K562 (cell line): Measurements from ENCODE around the gene LRP10. TPM values are rescaled to one million over a fixed set of nuclear protein-coding genes. Genes with fewer than 3 reads are reported as not detected.

Experiments
- BHLHE40 ChIP-seq: IDR thresholded peaks from 2 replicates; pipeline ENCODE4 v1.6.1; 2011; ENCODE audit warnings: low read length, improper control_type of control experiment
- CBFB ChIP-seq: sonication (generic); formaldehyde crosslinking; IDR thresholded peaks from 2 replicates; pipeline ENCODE4 v1.4.0; 2020; ENCODE audit warnings: mild to moderate bottlenecking, missing genetic modification reagents
- DNMT1 ChIP-seq: fragments of 450-650 bp; IDR thresholded peaks from 2 replicates; pipeline ENCODE4 v1.6.1; 2016; ENCODE audit warnings: antibody characterized with exemption, mild to moderate bottlenecking
- HNRNPUL1 ChIP-seq: fragments of 200-400 bp; formaldehyde crosslinking; IDR thresholded peaks from 2 replicates; pipeline ENCODE4 v1.6.1; 2017; ENCODE audit warnings: low read length
- JUNB ChIP-seq: fragments of 450-650 bp; formaldehyde crosslinking; conservative IDR thresholded peaks from 2 replicates; pipeline ENCODE4 v1.4.0; 2020; ENCODE audit warnings: mild to moderate bottlenecking
- KLF16 ChIP-seq: IDR thresholded peaks from 2 replicates; pipeline ENCODE4 v1.6.1; 2016; ENCODE audit warnings: antibody characterized with exemption
- MBD2 ChIP-seq: sonication (generic); IDR thresholded peaks from 2 replicates; pipeline ENCODE4 v1.6.1; 2016; ENCODE audit warnings: low read depth, borderline replicate concordance
- MCM5 ChIP-seq: fragments of 450-650 bp; IDR thresholded peaks from 2 replicates; pipeline ENCODE4 v1.6.1; 2016; ENCODE audit warnings: low read depth
- PCBP2 ChIP-seq: fragments of 200-400 bp; formaldehyde crosslinking; IDR thresholded peaks from 2 replicates; pipeline ENCODE4 v1.6.1; 2018; ENCODE audit warnings: low read length, low read depth, mild to moderate bottlenecking, moderate library complexity; ENCODE audit not compliant: poor library complexity, severe bottlenecking
- PHF20 ChIP-seq: fragments of 450-650 bp; IDR thresholded peaks from 2 replicates; pipeline ENCODE4 v1.6.1; 2018; ENCODE audit not compliant: partially characterized antibody
- PTBP1 ChIP-seq: fragments of 200-400 bp; formaldehyde crosslinking; IDR thresholded peaks from 2 replicates; pipeline ENCODE4 v1.6.1; 2017; ENCODE audit warnings: low read depth, low read length
- ZNF507 ChIP-seq: conservative IDR thresholded peaks from 2 replicates; pipeline ENCODE4 v1.6.1; 2017; ENCODE audit warnings: missing genetic modification characterization, missing compliant biosample characterization
- ZNF778 ChIP-seq: fragments of 450-650 bp; formaldehyde crosslinking; IDR thresholded peaks from 2 replicates; pipeline ENCODE4 v1.4.0; 2020; ENCODE audit warnings: mild to moderate bottlenecking, moderate library complexity
- polyA plus RNA-seq, 8 experiments: library from polyadenylated mRNA; depleted of rRNA in 4 of 8; stranded (reverse) in 5 of 8; unstranded in 3 of 8; fragments of >200 nt; fragmentation: Nextera tagmentation in 2 of 8; fragmentation: Illumina TruSeq in 1 of 8; extraction: Ambion mirVana in 2 of 8; extraction: Trizol in 1 of 8; gene quantifications; 2 replicates each; pipeline versions ENCODE4 v1.2.1 to v1.2.3, GENCODE V29; 2011 to 2014; ENCODE audit warnings: inconsistent platforms in 1 of 8, missing spikeins in 1 of 8
- total RNA-seq, 7 experiments: library from RNA; depleted of rRNA in 6 of 7; stranded (reverse); fragments of >200 nt in 6 of 7; fragmentation: Illumina TruSeq in 2 of 7; extraction: Trizol in 2 of 7; gene quantifications; 2 replicates each; pipeline versions ENCODE4 v1.2.1 to v1.2.3, GENCODE V29; 2011 to 2021; ENCODE audit warnings: low replicate concordance in 1 of 7
- TF ChIP-seq, protein P1 (sequence below): fragments of 450-650 bp; IDR thresholded peaks from 2 replicates; pipeline ENCODE4 v1.6.1; 2016; ENCODE audit warnings: low read depth
- TF ChIP-seq, protein P2 (sequence below): fragments of 250-450 bp; sonication (Bioruptor Pico); IDR thresholded peaks from 2 replicates; pipeline ENCODE4 v1.9.0; 2021; ENCODE audit warnings: mild to moderate bottlenecking
- TF ChIP-seq, protein P3 (sequence below), 3 experiments: IDR thresholded peaks in 2 of 3; conservative IDR thresholded peaks in 1 of 3; 2 replicates each; pipeline ENCODE4 v1.5.1; 2011 to 2012; ENCODE audit warnings: low read length in 3 of 3, mild to moderate bottlenecking in 3 of 3, control low read depth in 2 of 3, improper control_type of control experiment in 1 of 3, inconsistent platforms in 1 of 3, low read depth in 1 of 3, mixed read lengths in 1 of 3, moderate library complexity in 1 of 3; ENCODE audit not compliant: insufficient read depth in 2 of 3

The LRP10 gene
- total and polyA plus RNA-seq, 9 of the 15 experiments (the other 6 are each of a cell fraction or from before 2014, with no cell fraction given) = 1.3 to 45.5 (median 10.9) TPM

DNA sequence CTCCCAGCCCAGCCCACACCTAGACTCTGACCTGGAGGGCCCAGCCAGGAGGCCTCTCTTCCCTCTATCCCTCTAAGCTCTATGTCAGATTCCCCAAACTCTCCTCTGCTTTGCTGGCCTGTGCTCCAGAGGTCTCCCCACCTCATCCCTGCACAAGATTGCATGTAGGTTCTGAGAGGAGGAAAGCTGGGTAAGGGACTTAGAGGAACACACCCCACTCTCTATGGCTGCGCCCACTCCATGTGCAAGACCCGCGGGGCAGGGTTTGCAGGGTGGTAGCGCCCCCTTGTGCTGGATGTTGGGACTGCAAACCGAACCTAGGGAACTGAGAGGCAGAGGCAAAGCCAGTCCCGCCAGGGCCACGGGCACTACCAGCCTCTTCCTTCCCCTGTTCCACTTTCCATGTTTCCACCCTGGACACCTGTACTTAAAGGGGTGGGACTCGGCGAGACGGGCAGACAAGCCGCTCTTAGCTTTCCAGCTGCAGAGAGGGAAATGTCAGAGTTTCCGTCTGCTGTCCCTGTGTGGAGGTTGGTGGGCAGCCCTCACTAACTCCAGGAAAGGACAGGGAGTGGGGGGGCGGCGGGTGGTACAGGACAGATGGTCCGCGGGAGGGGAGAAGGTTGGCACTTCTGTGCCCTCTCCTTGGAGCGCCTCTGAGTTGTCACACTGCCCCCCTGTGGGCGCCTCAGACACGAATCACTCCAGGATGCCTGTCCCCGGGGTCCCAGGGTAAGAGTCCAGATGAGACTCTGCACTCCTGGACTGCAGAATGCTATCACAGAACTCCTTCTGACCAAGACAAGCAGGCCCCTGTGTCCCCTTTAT, 18.4 kb upstream of the LRP10 start (continued):
- TF ChIP-seq, protein P1, sequence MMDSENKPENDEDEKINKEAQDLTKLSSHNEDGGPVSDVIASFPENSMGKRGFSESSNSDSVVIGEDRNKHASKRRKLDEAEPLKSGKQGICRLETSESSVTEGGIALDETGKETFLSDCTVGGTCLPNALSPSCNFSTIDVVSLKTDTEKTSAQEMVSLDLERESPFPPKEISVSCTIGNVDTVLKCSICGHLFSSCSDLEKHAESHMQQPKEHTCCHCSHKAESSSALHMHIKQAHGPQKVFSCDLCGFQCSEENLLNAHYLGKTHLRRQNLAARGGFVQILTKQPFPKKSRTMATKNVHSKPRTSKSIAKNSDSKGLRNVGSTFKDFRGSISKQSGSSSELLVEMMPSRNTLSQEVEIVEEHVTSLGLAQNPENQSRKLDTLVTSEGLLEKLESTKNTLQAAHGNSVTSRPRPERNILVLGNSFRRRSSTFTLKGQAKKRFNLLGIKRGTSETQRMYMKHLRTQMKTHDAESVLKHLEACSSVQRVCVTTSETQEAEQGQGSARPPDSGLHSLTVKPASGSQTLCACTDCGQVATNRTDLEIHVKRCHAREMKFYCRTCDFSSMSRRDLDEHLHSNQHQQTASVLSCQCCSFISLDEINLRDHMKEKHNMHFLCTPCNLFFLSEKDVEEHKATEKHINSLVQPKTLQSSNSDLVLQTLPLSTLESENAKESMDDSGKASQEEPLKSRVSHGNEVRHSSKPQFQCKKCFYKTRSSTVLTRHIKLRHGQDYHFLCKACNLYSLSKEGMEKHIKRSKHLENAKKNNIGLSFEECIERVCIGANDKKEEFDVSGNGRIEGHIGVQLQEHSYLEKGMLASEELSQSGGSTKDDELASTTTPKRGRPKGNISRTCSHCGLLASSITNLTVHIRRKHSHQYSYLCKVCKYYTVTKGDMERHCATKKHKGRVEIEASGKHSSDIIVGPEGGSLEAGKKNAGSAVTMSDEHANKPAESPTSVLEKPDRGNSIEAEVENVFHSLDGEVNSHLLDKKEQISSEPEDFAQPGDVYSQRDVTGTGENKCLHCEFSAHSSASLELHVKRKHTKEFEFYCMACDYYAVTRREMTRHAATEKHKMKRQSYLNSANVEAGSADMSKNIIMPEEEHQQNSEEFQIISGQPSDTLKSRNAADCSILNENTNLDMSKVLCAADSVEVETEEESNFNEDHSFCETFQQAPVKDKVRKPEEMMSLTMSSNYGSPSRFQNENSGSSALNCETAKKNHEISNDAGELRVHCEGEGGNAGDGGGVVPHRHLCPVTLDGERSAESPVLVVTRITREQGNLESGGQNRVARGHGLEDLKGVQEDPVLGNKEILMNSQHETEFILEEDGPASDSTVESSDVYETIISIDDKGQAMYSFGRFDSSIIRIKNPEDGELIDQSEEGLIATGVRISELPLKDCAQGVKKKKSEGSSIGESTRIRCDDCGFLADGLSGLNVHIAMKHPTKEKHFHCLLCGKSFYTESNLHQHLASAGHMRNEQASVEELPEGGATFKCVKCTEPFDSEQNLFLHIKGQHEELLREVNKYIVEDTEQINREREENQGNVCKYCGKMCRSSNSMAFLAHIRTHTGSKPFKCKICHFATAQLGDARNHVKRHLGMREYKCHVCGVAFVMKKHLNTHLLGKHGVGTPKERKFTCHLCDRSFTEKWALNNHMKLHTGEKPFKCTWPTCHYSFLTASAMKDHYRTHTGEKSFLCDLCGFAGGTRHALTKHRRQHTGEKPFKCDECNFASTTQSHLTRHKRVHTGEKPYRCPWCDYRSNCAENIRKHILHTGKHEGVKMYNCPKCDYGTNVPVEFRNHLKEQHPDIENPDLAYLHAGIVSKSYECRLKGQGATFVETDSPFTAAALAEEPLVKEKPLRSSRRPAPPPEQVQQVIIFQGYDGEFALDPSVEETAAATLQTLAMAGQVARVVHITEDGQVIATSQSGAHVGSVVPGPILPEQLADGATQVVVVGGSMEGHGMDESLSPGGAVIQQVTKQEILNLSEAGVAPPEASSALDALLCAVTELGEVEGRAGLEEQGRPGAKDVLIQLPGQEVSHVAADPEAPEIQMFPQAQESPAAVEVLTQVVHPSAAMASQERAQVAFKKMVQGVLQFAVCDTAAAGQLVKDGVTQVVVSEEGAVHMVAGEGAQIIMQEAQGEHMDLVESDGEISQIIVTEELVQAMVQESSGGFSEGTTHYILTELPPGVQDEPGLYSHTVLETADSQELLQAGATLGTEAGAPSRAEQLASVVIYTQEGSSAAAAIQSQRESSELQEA = no peak
- TF ChIP-seq, protein P2, sequence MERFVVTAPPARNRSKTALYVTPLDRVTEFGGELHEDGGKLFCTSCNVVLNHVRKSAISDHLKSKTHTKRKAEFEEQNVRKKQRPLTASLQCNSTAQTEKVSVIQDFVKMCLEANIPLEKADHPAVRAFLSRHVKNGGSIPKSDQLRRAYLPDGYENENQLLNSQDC (CRISPR knock-in tag) = no peak
- no peak for TF ChIP-seq JUNB (CRISPR knock-in tag)
- no peak for TF ChIP-seq ZNF778
- TF ChIP-seq BHLHE40 = no peak
- TF ChIP-seq PHF20 = no peak
- TF ChIP-seq HNRNPUL1 = no peak
- TF ChIP-seq DNMT1 = no peak
- TF ChIP-seq PCBP2 = no peak
- TF ChIP-seq ZNF507 (tag) = no peak
- TF ChIP-seq, protein P3, sequence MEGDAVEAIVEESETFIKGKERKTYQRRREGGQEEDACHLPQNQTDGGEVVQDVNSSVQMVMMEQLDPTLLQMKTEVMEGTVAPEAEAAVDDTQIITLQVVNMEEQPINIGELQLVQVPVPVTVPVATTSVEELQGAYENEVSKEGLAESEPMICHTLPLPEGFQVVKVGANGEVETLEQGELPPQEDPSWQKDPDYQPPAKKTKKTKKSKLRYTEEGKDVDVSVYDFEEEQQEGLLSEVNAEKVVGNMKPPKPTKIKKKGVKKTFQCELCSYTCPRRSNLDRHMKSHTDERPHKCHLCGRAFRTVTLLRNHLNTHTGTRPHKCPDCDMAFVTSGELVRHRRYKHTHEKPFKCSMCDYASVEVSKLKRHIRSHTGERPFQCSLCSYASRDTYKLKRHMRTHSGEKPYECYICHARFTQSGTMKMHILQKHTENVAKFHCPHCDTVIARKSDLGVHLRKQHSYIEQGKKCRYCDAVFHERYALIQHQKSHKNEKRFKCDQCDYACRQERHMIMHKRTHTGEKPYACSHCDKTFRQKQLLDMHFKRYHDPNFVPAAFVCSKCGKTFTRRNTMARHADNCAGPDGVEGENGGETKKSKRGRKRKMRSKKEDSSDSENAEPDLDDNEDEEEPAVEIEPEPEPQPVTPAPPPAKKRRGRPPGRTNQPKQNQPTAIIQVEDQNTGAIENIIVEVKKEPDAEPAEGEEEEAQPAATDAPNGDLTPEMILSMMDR (IDR thresholded peaks at IDR 0.05 in 2 of 3, conservative IDR thresholded peaks at IDR 0.05 in 1 of 3; ENCODE audit: insufficient read depth in 2 of 3, low read depth in 1 of 3, low read length in 3 of 3) = peak; percentile 94 to 97 (median 95)
- no peak for TF ChIP-seq MBD2
- no peak for TF ChIP-seq MCM5
- TF ChIP-seq CBFB (CRISPR knock-in tag) = peak; percentile 15; the same call in 1 of the 2 replicates
- no peak for TF ChIP-seq KLF16
- no peak for TF ChIP-seq PTBP1
